HL-60 (cell line): Measurements from ENCODE around the gene WBP2.

Experiments
- CTCF ChIP-seq: IDR thresholded peaks from one replicate; pipeline ENCODE4 v1.5.1; 2011; ENCODE audit warnings: low read length, control low read depth, inconsistent platforms; ENCODE audit not compliant: insufficient read depth
- POLR2AphosphoS5 ChIP-seq: IDR thresholded peaks from 2 replicates; pipeline ENCODE4 v1.6.1; 2012; ENCODE audit warnings: low read depth
- REST ChIP-seq: IDR thresholded peaks from 2 replicates; pipeline ENCODE4 v1.6.1; 2012; ENCODE audit warnings: low read depth; ENCODE audit not compliant: insufficient replicate concordance

GRCh38 chr17:75889454-75889853 lies 34.3 kb upstream of the WBP2 start:
- TF ChIP-seq CTCF (no peak), REST (no peak), POLR2AphosphoS5 (no peak; the same call in 1 of the 2 replicates)
